Effector memory CD8-positive, alpha-beta T cell (primary cell): ENCODE measurements around the gene ADGRG1.

Source experiments
- ATAC-seq: fragments of 150-1000 bp; cut with Tn5 transposase; replicated peaks from 2 replicates; pipeline ENCODE4 v1.10.0; 2021; ENCODE audit warnings: mild to moderate bottlenecking, moderate library complexity
- DNase-seq, 3 experiments: peaks; one replicate each; pipeline ENCODE4 v3.0.0; 2021
- H3K27ac Mint-ChIP-seq, 2 donors: one replicate each; pipeline ENCODE4 v1.8.0; 2022; ENCODE audit warnings: mild to moderate bottlenecking in 2 of 2, mixed read lengths in 2 of 2, moderate library complexity in 2 of 2
- H3K27me3 Mint-ChIP-seq, 2 donors: one replicate each; pipeline ENCODE4 v1.8.0; 2022; ENCODE audit warnings: mixed read lengths in 2 of 2
- H3K36me3 Mint-ChIP-seq: one replicate; pipeline ENCODE4 v1.8.0; 2022; ENCODE audit warnings: mild to moderate bottlenecking, moderate library complexity, mixed read lengths; ENCODE audit not compliant: insufficient read depth
- H3K4me1 Mint-ChIP-seq, 2 donors: one replicate each; pipeline ENCODE4 v1.8.0; 2022; ENCODE audit warnings: low read depth in 2 of 2, mixed read lengths in 2 of 2
- H3K4me3 Mint-ChIP-seq, 2 donors: one replicate each; pipeline ENCODE4 v1.8.0; 2022; ENCODE audit warnings: mild to moderate bottlenecking in 2 of 2, mixed read lengths in 2 of 2, moderate library complexity in 2 of 2
- H3K9me3 Mint-ChIP-seq, 2 donors: one replicate each; pipeline ENCODE4 v1.8.0; 2022; ENCODE audit warnings: mixed read lengths in 2 of 2

ADGRG1 gene

DNA sequence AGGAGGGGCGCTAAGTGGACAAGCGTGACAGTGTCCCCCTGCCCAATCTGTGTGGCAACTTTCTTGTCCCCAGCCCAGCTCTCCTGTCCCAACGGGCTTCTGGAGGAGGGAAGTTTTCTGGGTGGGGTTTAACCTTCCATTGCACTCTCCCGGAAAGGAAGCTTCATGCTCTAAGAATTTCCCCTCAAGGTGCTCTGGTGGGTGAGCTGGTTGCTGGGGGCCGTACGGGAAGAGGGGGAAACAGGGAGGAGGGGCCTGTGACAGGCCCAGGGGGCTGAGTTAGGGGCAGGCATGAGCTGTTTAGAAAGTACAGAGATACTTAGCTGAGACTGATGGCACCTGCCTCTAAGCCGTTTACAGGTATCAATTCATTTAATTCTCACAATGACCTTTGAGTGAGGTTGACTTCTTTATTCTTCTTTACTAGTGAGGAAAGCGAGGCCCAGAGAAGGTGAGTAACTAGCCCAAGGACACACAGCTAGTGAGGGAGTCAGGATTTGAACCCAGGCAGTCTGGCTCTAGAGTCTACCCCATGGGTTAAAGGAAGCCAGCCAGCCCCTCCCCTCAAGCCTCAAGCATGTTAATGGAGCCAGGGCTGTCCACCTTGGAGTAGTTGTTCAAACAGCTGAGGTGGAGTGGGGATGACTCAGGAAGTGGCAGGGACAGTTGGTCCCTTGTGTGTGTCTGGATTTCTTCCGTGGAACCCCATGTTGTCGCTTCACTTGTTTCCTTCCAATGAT is 18.9 kb downstream of the ADGRG1 start:
- ATAC-seq = no peak
- Mint-ChIP-seq H3K4me1 (peaks cover 55 to 56% of the 10 kb centered on the region in 2 donors), H3K27me3 (no peaks in the 10 kb centered on the region), H3K4me3 (peak overlapping the region; percentile 73 to 78), H3K27ac (peak overlapping the region in 1 of 2 donors; percentile 90), H3K9me3 (no peaks in the 10 kb centered on the region), H3K36me3 (peaks cover 28% of the 10 kb centered on the region)
- DNase-seq = no peak

DNA sequence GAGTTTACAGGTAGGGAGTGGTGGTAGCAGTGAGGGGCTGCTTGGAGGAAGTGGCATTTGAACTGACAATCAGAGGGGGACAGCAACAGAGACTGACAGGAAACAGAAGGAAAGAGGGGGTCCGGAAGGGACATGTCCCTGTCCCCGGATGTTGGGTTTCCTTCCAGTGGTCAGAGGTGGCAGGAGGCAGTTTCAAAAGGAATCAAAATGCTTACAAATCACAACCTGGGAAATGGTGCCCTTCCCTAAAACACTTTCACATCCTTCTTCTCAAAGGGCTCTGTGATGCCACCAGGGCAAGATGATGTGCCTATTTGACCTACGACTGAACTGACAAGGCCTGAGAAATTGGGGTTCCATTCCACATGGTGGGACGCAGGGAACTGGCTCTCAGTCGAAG is 19.7 kb downstream of the ADGRG1 start:
- ATAC-seq (no peak), DNase-seq (no peak)
- Mint-ChIP-seq H3K27me3 (no peaks in the 10 kb centered on the region), H3K4me3 (peak overlapping the region; percentile 73 to 78), H3K9me3 (no peaks in the 10 kb centered on the region), H3K36me3 (peaks cover 34% of the 10 kb centered on the region), H3K27ac (peak overlapping the region in 1 of 2 donors; percentile 90), H3K4me1 (peaks cover 53 to 56% of the 10 kb centered on the region in 2 donors)

DNA sequence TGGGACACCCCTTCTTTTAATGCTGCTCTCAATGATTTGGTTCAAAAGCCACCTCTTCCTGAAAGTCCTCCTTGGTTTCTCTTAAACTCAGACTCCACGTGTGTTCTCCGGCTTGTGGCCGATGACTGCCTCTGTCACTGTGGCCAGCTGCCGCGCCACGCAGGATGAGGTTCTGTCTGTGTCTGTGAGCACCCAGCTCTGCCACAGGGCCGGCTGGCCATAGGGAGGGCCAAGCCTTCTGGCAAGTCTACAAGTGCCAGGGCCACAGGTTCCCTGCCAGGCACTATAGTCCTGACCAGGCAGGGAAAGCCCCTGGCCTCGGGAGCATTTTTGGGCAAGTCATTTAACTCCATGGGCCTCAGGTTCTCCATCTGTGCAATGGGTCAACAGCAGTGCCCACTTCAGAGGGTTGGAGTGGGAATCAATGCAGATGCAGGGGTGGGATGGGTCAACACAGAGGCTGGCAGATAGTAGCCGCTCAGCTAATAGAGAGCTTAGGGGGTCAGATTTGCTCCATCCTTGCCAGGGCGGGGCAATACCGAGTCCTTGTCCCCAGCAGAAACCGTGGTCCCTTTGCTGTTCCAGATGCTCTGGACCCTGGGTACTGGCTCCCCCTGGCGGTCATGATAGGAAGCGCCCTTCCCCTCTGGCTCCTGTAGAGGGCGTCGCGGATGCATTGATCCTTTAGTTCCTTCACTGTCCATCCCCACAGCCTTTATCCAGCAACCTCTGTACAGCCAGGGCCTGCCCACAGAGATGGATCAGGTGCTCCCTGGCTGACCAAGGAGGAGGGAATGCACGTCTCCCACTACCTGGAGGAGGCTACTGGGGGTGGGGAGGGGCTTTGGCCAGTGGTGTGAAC is 20.4 kb downstream of the ADGRG1 start:
- Mint-ChIP-seq H3K27me3 (no peaks in the 10 kb centered on the region), H3K9me3 (no peaks in the 10 kb centered on the region), H3K36me3 (peaks cover 40% of the 10 kb centered on the region), H3K27ac (peak overlapping the region in 1 of 2 donors; percentile 90), H3K4me3 (peak overlapping the region; percentile 73 to 78), H3K4me1 (peaks cover 50 to 59% of the 10 kb centered on the region in 2 donors)
- peak; percentile 64 for ATAC-seq
- peak; percentile 86 to 94 (median 90) for DNase-seq

DNA sequence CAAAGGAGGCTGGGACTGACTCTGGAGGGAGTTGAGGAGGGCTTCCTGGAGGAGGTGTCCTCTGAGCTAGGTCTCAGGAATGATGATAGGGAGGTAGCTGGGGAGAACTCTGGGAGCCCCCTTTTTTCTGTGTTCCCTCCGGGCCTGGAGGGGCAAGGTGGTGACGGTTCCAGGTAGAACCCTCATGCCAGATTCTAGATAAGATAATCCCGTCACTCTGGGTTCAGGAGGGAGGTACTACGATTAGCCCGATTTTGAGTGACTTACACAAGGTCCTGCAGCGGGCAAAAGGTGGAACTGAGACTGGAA is 21.0 kb downstream of the ADGRG1 start:
- Mint-ChIP-seq H3K36me3 (peaks cover 42% of the 10 kb centered on the region), H3K4me3 (peak overlapping the region; percentile 73 to 78), H3K9me3 (no peaks in the 10 kb centered on the region), H3K27ac (peak overlapping the region in 1 of 2 donors; percentile 90), H3K4me1 (peaks cover 50 to 62% of the 10 kb centered on the region in 2 donors), H3K27me3 (no peaks in the 10 kb centered on the region)
- ATAC-seq (no peak), DNase-seq (no peak)

DNA sequence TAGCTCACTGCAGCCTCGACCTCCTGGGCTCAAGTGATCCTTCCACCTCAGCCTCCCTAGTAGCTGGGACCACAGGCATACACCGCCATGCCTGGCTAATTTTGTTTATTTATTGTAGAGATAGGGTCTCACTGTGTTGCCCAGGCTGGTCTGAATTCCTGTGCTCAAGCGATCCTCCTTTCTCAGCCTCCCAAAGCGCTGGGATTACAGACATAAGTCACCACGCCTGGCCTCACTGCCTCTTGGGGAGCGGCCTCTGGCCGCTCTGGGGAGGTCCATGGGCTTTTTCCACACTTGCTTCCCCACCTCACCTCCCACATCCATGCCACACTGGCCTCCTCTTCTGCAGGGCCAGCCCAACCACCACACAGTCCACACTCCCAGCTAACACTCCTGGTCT is 21.4 kb downstream of the ADGRG1 start:
- Mint-ChIP-seq H3K9me3 (no peaks in the 10 kb centered on the region), H3K27me3 (no peaks in the 10 kb centered on the region), H3K4me1 (peaks cover 50 to 62% of the 10 kb centered on the region in 2 donors), H3K36me3 (peaks cover 45% of the 10 kb centered on the region), H3K27ac (peak overlapping the region in 1 of 2 donors; percentile 46), H3K4me3 (peak overlapping the region; percentile 15 to 73)
- ATAC-seq (no peak), DNase-seq (no peak)

DNA sequence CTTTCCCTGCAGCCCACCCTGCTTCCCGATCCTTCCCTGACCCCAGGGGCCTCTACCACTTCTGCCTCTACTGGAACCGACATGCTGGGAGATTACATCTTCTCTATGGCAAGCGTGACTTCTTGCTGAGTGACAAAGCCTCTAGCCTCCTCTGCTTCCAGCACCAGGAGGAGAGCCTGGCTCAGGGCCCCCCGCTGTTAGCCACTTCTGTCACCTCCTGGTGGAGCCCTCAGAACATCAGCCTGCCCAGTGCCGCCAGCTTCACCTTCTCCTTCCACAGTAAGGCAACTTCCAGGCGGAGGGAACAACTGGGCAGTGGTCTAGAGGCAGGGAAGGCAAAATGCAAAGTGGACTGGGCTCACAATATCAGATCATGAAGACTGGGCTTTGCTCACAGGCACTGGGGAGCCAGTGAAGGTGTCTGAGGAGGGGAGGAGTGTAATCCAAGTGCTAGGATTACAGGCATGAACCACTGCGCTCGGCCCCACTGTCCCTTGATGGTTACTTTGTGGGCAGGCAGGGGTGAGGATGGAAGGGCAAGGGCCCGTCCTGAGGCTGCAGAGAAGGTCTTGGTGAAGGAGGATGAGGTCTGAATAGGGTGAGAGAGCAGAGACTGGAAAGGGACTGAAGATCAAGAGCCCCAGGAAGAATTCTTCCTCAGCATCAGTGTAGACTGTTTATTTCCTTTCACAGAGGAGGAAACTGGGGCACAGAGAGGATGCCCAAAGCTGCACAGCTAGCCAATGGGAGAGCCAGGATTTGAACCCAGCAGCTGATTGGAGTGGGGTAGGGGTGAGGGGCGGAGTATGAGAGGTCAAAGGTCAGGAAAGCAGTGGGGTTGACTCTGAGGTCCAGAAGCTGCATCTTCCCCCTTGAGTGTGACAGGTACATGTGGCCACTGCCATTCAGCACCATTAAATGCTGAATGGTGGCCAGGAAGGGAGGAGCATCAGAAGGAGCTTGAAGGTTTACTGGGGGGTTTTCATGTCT is 23.2 kb downstream of the ADGRG1 start:
- Mint-ChIP-seq H3K4me3 (peak overlapping the region; percentile 53 to 57), H3K27me3 (no peaks in the 10 kb centered on the region), H3K9me3 (no peaks in the 10 kb centered on the region), H3K27ac (peak overlapping the region; percentile 86 to 94), H3K36me3 (peaks cover 61% of the 10 kb centered on the region), H3K4me1 (peaks cover 51 to 69% of the 10 kb centered on the region in 2 donors)
- ATAC-seq = peak; percentile 49
- DNase-seq = peak in 2 of 3 experiments; percentile 20 to 24

DNA sequence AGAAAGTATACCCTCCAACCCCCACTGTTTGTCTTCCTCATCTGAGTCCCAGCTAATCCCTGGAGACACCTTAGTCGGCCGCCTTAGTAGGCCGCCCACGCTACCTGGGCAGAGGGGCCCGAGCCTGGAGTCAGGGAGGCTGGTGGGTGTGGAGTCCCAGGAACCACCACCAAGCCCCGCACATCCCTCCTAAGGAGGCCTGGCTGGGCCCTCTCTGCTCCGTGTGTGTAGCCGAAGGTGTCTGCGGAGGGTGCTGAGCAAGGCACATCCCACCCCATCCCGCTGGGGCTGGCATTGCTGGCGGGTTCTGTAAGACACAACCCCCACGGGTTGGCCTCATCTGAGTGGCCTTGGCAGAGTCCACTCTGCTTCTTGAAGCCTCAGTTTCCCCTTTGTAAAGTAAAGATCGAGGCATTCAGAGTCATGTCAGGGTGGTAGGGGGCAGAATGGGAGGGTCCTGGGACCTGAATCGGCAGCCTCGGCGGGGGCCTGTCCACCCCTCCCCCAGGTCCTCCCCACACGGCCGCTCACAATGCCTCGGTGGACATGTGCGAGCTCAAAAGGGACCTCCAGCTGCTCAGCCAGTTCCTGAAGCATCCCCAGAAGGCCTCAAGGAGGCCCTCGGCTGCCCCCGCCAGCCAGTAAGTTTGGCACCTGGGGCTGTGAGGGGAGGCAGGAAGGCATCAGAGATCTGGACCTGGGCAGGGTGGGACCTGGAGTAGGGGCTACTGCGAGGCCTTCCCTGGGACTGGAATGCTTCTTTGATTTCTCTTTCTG is 24.5 kb downstream of the ADGRG1 start:
- no peak for ATAC-seq
- Mint-ChIP-seq H3K27ac (peak overlapping the region; percentile 86 to 94), H3K9me3 (no peaks in the 10 kb centered on the region), H3K27me3 (no peaks in the 10 kb centered on the region), H3K4me1 (peaks cover 43 to 64% of the 10 kb centered on the region in 2 donors), H3K4me3 (peak overlapping the region in 1 of 2 donors; percentile 33), H3K36me3 (peaks cover 69% of the 10 kb centered on the region)
- no peak for DNase-seq

DNA sequence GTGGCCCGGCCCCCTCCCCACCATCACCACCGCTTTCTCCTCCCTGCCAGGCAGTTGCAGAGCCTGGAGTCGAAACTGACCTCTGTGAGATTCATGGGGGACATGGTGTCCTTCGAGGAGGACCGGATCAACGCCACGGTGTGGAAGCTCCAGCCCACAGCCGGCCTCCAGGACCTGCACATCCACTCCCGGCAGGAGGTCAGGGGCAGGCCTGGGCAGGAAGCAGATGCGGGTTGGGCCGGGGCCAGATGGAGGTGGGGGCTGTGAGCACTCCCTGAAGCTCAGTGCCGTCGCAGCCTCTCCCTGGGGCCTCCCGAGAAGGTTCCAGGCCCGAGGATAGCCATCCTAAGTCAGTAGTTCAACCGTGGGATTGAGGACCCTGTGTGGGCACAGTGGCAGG is 25.5 kb downstream of the ADGRG1 start:
- ATAC-seq = no peak
- H3K27me3 Mint-ChIP-seq = no peaks in the 10 kb centered on the region
- H3K4me3 Mint-ChIP-seq = peak overlapping the region; percentile 19 to 33
- peak overlapping the region; percentile 86 for H3K27ac Mint-ChIP-seq
- peaks cover 71% of the 10 kb centered on the region for H3K36me3 Mint-ChIP-seq
- H3K4me1 Mint-ChIP-seq = peaks cover 40 to 58% of the 10 kb centered on the region in 2 donors
- no peak for DNase-seq
- H3K9me3 Mint-ChIP-seq = no peaks in the 10 kb centered on the region

DNA sequence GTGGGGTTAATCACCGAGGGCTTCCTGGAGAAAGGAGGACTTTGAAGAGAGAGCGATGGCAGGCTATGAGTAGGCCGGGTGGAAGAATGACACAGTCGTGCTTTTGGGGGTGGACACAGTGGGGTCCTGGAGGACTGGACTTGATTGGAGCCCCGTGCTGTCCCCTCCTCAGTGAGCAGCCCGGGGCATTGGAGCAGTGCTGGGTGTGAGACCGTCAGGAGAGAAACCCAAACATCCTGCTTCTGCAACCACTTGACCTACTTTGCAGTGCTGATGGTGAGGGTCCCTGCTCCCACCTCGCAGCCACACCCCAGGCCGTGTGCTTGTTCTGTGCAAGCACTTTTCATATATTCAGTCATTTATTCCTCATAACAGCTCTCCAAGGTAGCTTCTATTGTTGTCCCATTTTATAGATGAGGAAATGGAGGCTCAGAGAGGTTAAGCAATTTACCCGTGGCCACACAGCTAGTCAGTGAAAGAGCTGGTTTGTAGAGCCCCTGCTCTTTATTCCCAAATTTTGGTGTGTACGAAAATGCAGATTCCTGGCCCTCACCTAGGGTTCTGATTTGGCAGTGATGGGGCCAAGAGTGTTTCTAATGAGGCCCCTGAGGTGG is 28.0 kb downstream of the ADGRG1 start:
- H3K9me3 Mint-ChIP-seq = no peaks in the 10 kb centered on the region
- ATAC-seq (peak; percentile 70), DNase-seq (no peak)
- peaks cover 63% of the 10 kb centered on the region for H3K36me3 Mint-ChIP-seq
- H3K27me3 Mint-ChIP-seq = no peaks in the 10 kb centered on the region
- peak overlapping the region; percentile 62 to 76 for H3K4me3 Mint-ChIP-seq
- H3K4me1 Mint-ChIP-seq = peaks cover 24 to 45% of the 10 kb centered on the region in 2 donors
- H3K27ac Mint-ChIP-seq = peak overlapping the region; percentile 69 to 93

DNA sequence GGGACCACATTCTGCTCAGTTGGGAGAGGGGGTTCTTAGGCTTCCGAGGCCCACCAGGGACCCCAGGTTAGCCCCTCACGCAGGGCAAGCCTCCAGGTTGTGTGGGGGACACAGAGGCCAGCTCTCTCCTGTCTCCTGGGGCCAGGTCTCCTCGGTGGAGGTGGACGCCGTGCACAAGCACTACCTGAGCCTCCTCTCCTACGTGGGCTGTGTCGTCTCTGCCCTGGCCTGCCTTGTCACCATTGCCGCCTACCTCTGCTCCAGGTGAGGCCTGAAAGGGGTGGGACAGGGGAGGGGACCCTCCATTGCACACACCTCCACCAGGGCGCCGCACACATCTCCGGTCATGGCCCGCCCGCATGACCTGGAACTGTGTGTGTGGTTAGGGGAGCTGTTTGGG is 28.8 kb downstream of the ADGRG1 start:
- Mint-ChIP-seq H3K36me3 (peaks cover 59% of the 10 kb centered on the region), H3K27ac (peak overlapping the region; percentile 69 to 93), H3K9me3 (no peaks in the 10 kb centered on the region), H3K4me1 (peaks cover 17 to 37% of the 10 kb centered on the region in 2 donors), H3K4me3 (peak overlapping the region in 1 of 2 donors; percentile 76), H3K27me3 (no peaks in the 10 kb centered on the region)
- no peak for ATAC-seq
- no peak for DNase-seq

DNA sequence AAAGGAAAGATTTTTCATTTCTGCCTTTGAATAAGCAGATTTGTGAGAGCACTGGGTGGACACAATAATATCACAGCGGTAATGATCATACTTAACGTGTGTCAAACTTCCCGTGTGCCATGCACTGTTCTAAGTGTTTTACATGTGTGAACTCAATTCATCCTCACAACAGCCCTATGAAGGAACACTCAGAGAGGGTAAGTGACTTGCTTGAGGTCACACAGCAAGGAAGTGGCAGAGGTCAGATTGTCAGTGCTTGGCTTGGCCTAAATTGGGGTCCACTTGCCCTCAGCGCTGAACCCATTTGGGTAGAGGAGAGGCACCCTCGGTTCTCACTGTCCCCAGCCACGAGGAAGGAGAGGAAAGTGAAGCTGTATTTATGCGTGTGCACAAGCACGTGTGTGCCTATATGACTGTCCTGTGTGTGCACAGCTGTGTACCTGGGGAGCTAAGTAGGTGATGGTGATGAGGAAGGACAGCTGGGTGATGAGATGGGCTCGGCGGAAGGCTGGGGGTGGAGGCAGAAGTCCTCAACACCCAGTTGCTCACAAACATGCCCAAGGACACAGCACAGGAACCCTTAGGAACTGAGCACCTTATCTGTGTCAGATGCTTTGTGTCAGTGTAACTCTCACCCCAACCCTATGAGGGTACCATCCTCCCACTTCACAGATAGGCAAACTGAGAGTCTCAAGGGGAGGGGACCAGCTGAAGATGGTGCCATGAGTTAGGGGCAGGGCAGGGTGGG is 29.9 kb downstream of the ADGRG1 start:
- H3K27ac Mint-ChIP-seq = peak overlapping the region; percentile 60 to 93
- H3K4me3 Mint-ChIP-seq = no peak overlapping the region
- H3K4me1 Mint-ChIP-seq = peaks cover 16 to 35% of the 10 kb centered on the region in 2 donors
- peaks cover 51% of the 10 kb centered on the region for H3K36me3 Mint-ChIP-seq
- H3K27me3 Mint-ChIP-seq = no peaks in the 10 kb centered on the region
- no peak for ATAC-seq
- no peak for DNase-seq
- H3K9me3 Mint-ChIP-seq = no peaks in the 10 kb centered on the region
